Body of pancreas (tissue), 4 donors: ENCODE measurements around the gene DSCAM.

Source experiments
- POLR2A ChIP-seq, 3 donors: fragments of 450-650 bp; IDR thresholded peaks; one replicate each; pipeline ENCODE4 v1.6.1; 2016; ENCODE audit warnings: antibody characterized with exemption in 3 of 3, mild to moderate bottlenecking in 2 of 3
- TF ChIP-seq, protein P1 (sequence below), 7 experiments: fragments of 450-650 bp in 4 of 7; fragments of 200-600 bp in 3 of 7; sonication (generic) in 3 of 7; IDR thresholded peaks; one replicate each; pipeline ENCODE4 v1.5.1; 2016 to 2019; ENCODE audit warnings: antibody characterized with exemption in 7 of 7

DNA sequence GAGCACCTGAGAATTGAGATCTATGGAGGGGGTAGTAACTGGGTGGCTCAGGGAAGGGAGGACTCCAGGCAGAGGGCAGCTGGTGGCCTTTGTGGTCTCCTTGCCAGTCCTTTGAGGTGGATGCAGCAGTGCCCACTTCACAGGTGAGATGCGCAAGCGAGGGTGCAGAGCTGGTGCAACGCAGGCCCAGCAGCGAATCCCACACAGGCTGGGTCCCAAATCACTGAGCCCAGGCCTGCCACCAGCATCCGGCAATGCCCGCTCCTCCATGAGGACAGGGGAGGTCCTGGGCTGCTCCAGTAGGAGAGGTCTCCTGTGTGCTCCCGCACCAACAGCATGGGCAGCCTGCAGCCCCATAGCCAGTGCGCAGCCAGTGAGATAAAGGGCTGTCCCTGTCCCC is 661.8 kb downstream of the DSCAM start:
- TF ChIP-seq, protein P1, sequence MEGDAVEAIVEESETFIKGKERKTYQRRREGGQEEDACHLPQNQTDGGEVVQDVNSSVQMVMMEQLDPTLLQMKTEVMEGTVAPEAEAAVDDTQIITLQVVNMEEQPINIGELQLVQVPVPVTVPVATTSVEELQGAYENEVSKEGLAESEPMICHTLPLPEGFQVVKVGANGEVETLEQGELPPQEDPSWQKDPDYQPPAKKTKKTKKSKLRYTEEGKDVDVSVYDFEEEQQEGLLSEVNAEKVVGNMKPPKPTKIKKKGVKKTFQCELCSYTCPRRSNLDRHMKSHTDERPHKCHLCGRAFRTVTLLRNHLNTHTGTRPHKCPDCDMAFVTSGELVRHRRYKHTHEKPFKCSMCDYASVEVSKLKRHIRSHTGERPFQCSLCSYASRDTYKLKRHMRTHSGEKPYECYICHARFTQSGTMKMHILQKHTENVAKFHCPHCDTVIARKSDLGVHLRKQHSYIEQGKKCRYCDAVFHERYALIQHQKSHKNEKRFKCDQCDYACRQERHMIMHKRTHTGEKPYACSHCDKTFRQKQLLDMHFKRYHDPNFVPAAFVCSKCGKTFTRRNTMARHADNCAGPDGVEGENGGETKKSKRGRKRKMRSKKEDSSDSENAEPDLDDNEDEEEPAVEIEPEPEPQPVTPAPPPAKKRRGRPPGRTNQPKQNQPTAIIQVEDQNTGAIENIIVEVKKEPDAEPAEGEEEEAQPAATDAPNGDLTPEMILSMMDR (IDR thresholded peaks at IDR 0.05), result no peak
- TF ChIP-seq POLR2A (IDR thresholded peaks at IDR 0.05), result no peak
